NCI-H1436 treated with DMSO at 0.1 percent for 48 hours (cell line): Measurements from ENCODE around the gene DHDH.

Experiments used
- DNase-seq: peaks from one replicate; lab custom pipeline; 2025; lab: John Stamatoyannopoulos, UW

Gene DHDH

DNA sequence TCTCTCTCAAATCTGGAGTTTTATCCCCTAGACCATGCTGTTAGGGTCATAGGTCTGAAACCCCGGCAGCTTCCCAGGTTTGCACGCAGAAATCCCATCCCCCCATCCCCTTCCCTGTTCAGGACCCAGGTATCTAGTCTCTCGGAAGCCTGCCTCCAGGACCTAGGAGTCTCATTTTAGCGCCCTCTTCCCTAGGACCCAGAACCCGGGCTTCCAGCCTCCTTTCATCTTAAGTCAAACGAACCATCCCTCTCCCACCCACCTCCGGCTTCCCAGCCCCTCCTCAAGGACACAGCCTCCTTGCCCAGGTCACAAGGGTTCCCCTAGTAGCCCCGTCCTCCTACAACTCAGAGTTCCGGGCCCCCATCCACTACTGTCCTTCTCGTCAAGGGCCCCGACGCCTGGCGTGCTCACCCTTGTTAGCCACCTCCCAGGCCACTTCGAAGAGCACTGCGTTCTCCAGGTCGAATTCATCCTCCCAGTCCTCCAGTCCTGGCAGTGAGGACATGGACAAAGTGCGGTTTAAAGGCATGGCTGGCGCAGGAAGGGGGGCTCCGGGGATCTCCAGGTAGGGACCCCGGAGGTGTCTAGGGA lies 59.2 kb downstream of the DHDH start:
- DNase-seq = no peak

DNA sequence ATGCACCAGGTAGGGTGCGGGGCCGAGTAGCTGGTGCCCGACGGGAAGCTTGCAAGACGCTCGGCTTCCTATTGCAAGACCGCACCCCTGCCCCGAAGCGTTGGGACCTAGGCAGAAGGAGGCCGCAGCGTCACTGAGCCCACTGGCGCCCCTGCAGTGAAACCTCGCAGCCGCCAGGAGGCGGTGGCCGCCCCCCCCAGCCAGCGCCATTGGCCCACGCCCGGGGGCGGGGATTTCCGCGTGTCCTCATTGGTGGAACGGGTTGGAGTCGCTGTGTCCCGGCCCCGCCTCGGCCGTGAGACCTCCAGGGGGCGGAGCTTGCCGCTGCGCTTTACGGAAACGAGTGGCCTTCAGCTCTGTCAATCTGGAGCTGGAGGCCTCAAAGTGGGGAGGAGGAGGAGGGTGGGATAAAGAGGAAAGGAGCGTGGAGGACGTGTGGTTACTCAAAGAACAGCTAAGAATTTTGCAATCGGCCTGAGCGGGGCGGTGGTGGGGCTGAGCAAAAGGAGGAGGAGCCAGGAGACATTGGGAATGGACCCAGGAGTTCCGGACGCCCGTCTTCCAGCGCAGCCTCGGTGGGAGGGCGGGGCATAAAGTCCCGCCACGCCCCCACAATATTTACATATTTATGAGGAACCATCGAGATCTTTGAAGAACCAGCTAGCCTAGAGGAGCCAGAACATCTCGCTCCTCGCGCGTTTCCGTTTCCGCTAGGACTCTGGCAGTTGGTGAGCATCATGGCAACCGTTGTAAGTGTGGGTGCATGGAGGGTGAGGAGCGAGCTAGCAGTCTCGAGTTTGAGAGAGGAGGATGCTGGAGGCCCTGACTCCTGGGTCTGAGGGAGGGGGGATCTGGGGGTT lies 59.9 kb downstream of the DHDH start, which contains the start of the genes GYS1 and RUVBL2:
Gene GYS1, minus strand, starts transcription at position 135 of the 860 bp plus-strand sequence. CDS start 197 bp downstream, outside the sequence.
Gene RUVBL2, plus strand, starts transcription at position 713 of the 860 bp plus-strand sequence. Its CDS starts 25 bp downstream, at position 738.
- DNase-seq = peak; percentile 99

DNA sequence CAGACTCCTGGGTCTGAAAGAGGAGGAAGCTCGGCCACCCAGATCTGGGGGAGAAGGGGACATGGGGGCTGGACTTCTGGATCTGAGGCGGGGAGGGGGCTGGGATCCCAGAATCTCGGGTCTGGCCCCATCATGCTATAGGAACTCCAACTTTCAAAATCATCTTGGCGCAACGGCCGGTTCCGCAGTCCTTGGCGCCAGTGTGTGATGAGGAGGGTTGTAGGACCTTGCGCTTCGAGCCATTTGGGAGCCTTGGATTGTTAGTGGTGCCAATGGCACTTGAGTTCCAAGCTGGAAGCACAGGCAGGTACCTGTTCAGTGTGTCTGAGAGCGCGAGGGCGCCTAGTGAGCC lies 60.5 kb downstream of the DHDH start:
- DNase-seq = no peak
